OCI-LY7 (cell line): ENCODE results near the gene ELOB. TPM values are rescaled to one million over a fixed set of nuclear protein-coding genes. Genes with fewer than 3 reads are reported as not detected.
"Not testable (repeated sequence)": the region's sequence is repeated elsewhere in the genome, so short reads cannot be mapped to it uniquely, and the experiment has no call there.

Source experiments
- BruUV-seq: library from RNA; stranded (reverse); fragments of 400-500 nt; replicated peaks from 2 replicates; lab custom pipeline; 2021; lab: Mats Ljungman, UMichigan
- CTCF ChIA-PET: fragments of 300-600 bp; sonication (Branson Sonifier 250); formaldehyde crosslinking; loops from one replicate; lab custom pipeline; 2022; ENCODE audit warnings: antibody characterized with exemption; ENCODE audit not compliant: unreplicated experiment; lab: Charles Lee
- POLR2A ChIA-PET: fragments of 300-600 bp; sonication (Branson Sonifier 250); formaldehyde crosslinking; loops from one replicate; lab custom pipeline; 2022; ENCODE audit warnings: antibody characterized with exemption; lab: Charles Lee
- DNase-seq: peaks from one replicate; pipeline ENCODE4 v3.0.0-alpha.2; 2015; ENCODE audit warnings: low spot score
- H2AFZ ChIP-seq: fragments of 200-600 bp; sonication (generic), shearing (Covaris generic); 2 replicates; pipeline ENCODE4 v1.6.1; 2014; ENCODE audit warnings: mild to moderate bottlenecking, antibody characterized with exemption, low read length, moderate library complexity
- H3K27ac ChIP-seq: fragments of 200-600 bp; sonication (generic); 2 replicates; pipeline ENCODE4 v1.5.1; 2014; ENCODE audit warnings: mixed run types, low read depth, mild to moderate bottlenecking, moderate library complexity, low read length, inconsistent platforms; ENCODE audit not compliant: poor library complexity, severe bottlenecking
- H3K36me3 ChIP-seq: fragments of 200-600 bp; sonication (generic); 2 replicates; pipeline ENCODE4 v1.6.1; 2014; ENCODE audit warnings: mild to moderate bottlenecking, antibody characterized with exemption, low read length, moderate library complexity, mixed read lengths; ENCODE audit not compliant: insufficient read depth
- H3K4me1 ChIP-seq: fragments of 200-600 bp; sonication (generic); 2 replicates; pipeline ENCODE4 v1.5.1; 2014; ENCODE audit warnings: mild to moderate bottlenecking, low read length; ENCODE audit not compliant: insufficient read depth, poor library complexity, severe bottlenecking
- H3K4me2 ChIP-seq: fragments of 200-600 bp; sonication (generic); 2 replicates; pipeline ENCODE4 v1.6.1; 2014; ENCODE audit warnings: mild to moderate bottlenecking, low read length
- H3K4me3 ChIP-seq: fragments of 200-600 bp; sonication (generic); 2 replicates; pipeline ENCODE4 v1.5.1; 2014; ENCODE audit warnings: mild to moderate bottlenecking, low read depth, low read length; ENCODE audit not compliant: poor library complexity, severe bottlenecking
- H3K79me2 ChIP-seq: fragments of 200-600 bp; sonication (generic); 2 replicates; pipeline ENCODE4 v1.6.1; 2016; ENCODE audit warnings: low read depth, mild to moderate bottlenecking, low read length, moderate library complexity, mixed read lengths; ENCODE audit not compliant: insufficient read depth
- H3K9me2 ChIP-seq: fragments of 200-600 bp; sonication (generic); 2 replicates; pipeline ENCODE4 v1.6.1; 2016; ENCODE audit warnings: mild to moderate bottlenecking, low read length, mixed read lengths; ENCODE audit not compliant: insufficient read depth
- H3K9me3 ChIP-seq: fragments of 200-600 bp; sonication (generic); 2 replicates; pipeline ENCODE4 v1.6.1; 2014; ENCODE audit warnings: mild to moderate bottlenecking, mixed run types, low read length, mixed read lengths
- H4K20me1 ChIP-seq: fragments of 200-600 bp; sonication (generic); 2 replicates; pipeline ENCODE4 v1.6.1; 2014; ENCODE audit warnings: mild to moderate bottlenecking, antibody characterized with exemption, low read length, moderate library complexity, mixed read lengths; ENCODE audit not compliant: insufficient read depth
- EZH2phosphoT487 ChIP-seq: fragments of 200-600 bp; sonication (generic); IDR thresholded peaks from 2 replicates; pipeline ENCODE4 v1.6.1; 2018; ENCODE audit warnings: low read depth, borderline replicate concordance, mild to moderate bottlenecking, mixed run types, antibody characterized with exemption, low read length, moderate library complexity, mixed read lengths
- intact Hi-C: fragments of 100-400 bp; cut with micrococcal nuclease; formaldehyde crosslinking; loops from one replicate; pipeline ENCODE4 v1.10.0; 2022; ENCODE audit not compliant: unreplicated experiment
- small RNA-seq: library from RNA; depleted of rRNA; stranded (forward); fragments of <200 nt; gene quantifications from one replicate; pipeline ENCODE3, GENCODE V24; 2014
- total RNA-seq, 2 experiments: library from RNA; depleted of rRNA in 1 of 2; stranded (reverse); fragments of >200 nt in 1 of 2; shearing (Covaris generic) in 1 of 2; gene quantifications; 2 replicates each; pipeline ENCODE4 v1.2.3, GENCODE V29; 2014 to 2022
- TF ChIP-seq, protein P1 (sequence below): fragments of 200-600 bp; sonication (generic); conservative IDR thresholded peaks from 2 replicates; pipeline ENCODE4 v1.5.1; 2014; ENCODE audit warnings: mild to moderate bottlenecking, antibody characterized with exemption, low read length, moderate library complexity, mixed read lengths

The ELOB gene
- total RNA-seq, 2 experiments from 2014 or later: 209 to 285 TPM

DNA sequence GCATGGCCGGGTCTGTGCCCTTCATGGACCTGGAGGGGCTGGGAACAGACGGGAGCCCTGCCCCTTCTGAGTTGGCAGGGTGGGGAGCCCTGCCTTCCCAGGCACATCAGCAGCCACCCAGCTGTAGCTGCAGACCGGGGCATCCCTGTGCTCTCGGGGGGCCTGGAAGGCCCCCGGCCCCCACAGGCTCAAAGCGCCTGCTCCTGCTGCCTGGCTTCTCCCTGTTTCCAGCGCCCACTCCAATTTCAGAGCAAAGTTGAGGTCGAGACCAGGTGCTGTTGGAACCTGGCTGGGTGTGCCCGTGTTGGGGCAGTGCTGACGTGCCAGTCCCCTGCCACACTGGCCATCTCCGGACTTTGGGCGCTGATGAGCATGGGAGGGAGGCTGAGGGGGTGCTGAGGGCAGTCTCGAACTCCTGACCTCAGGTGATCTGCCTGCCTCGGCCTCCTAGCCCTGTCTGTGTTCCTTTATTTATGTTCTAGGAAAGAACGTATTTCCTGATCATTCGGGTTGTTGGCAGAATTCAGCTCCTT, 52.2 kb downstream of the ELOB start:
- Histone ChIP-seq H3K4me3 (no peak overlapping the region), H3K4me2 (no peak overlapping the region), H4K20me1 (no peaks in the 10 kb centered on the region), H3K79me2 (no peaks in the 10 kb centered on the region), H3K27ac (no peak overlapping the region), H2AFZ (no peak overlapping the region), H3K9me2 (no peaks in the 10 kb centered on the region), H3K36me3 (no peaks in the 10 kb centered on the region), H3K9me3 (no peaks in the 10 kb centered on the region), H3K4me1 (peaks cover 6% of the 10 kb centered on the region)
- no TSS peak for BruUV-seq
- CTCF ChIA-PET: interaction anchor here (0.6 kb wide), 1 partner anchor 26 kb away, joined by 4 read pairs; no protein-coding TSS in a partner anchor
- intact Hi-C loops: no loop called here
- POLR2A ChIA-PET: interaction anchor here (0.6 kb wide), 1 partner anchor 12 kb away, joined by 3 read pairs; no protein-coding TSS in a partner anchor
- no peak for DNase-seq
- TF ChIP-seq, protein P1, sequence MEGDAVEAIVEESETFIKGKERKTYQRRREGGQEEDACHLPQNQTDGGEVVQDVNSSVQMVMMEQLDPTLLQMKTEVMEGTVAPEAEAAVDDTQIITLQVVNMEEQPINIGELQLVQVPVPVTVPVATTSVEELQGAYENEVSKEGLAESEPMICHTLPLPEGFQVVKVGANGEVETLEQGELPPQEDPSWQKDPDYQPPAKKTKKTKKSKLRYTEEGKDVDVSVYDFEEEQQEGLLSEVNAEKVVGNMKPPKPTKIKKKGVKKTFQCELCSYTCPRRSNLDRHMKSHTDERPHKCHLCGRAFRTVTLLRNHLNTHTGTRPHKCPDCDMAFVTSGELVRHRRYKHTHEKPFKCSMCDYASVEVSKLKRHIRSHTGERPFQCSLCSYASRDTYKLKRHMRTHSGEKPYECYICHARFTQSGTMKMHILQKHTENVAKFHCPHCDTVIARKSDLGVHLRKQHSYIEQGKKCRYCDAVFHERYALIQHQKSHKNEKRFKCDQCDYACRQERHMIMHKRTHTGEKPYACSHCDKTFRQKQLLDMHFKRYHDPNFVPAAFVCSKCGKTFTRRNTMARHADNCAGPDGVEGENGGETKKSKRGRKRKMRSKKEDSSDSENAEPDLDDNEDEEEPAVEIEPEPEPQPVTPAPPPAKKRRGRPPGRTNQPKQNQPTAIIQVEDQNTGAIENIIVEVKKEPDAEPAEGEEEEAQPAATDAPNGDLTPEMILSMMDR: no peak
- TF ChIP-seq EZH2phosphoT487: no peak

DNA sequence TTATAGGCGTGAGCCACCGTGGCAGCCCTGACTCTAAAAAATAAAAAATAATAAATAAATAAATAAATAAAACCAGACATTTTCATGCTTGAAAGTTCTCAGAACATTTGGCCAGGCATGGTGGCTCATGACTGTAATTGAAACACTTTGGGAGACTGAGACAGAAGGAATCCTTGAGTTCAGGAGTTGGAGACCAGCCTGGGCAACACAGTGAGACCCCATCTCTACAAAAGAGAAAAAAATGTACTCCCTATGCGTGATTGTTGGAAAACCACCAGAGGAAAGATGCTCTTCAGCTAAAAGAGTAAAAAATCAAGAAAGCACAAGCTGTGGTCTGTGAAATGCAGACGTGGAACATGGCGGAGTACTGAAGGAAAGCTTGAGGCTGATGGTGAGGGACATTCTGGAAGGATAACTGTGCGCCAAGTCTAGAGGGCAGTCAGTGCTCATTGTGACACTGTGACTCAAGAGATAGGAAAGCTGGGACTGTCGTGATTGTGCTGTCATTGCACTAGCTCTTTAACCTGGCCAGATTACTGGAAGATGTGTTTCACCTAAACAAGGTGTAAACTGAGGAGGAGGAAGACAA, 52.9 kb downstream of the ELOB start:
- Histone ChIP-seq H3K4me3 (no peak overlapping the region), H3K36me3 (no peaks in the 10 kb centered on the region), H3K79me2 (no peaks in the 10 kb centered on the region), H3K9me2 (no peaks in the 10 kb centered on the region), H2AFZ (no peak overlapping the region), H3K4me2 (no peak overlapping the region), H3K4me1 (peaks cover 6% of the 10 kb centered on the region), H3K27ac (no peak overlapping the region), H3K9me3 (no peaks in the 10 kb centered on the region), H4K20me1 (no peaks in the 10 kb centered on the region)
- no TSS peak for BruUV-seq
- no peak for TF ChIP-seq EZH2phosphoT487
- TF ChIP-seq, protein P1: no peak
- ChIA-PET CTCF (interaction anchor here (0.6 kb wide), 1 partner anchor 1382 kb away, joined by 5 read pairs; no protein-coding TSS in a partner anchor), POLR2A (no interaction called here)
- intact Hi-C loops: no loop called here
- no peak for DNase-seq

GRCh38 chr16:2721634-2722173, 55.4 kb downstream of the ELOB start:
- peak overlapping the region; percentile 93 for H2AFZ ChIP-seq
- intact Hi-C loops: loop anchor here (2.0 kb wide), 1 partner anchor 39 kb away; the partner anchor contains the start of gene KCTD5
- BruUV-seq: not testable (repeated sequence)

More at GRCh38 chr16:2721634-2722173, 55.4 kb downstream of the ELOB start:
- H3K4me3 ChIP-seq: peak overlapping the region; percentile 72
- CTCF ChIA-PET, POLR2A ChIA-PET, H3K9me2 ChIP-seq, H3K4me1 ChIP-seq, H4K20me1 ChIP-seq, H3K79me2 ChIP-seq, DNase-seq, H3K9me3 ChIP-seq, H3K36me3 ChIP-seq: not testable (repeated sequence)
- H3K27ac ChIP-seq: peak overlapping the region; percentile 23
- peak overlapping the region; percentile 75 for H3K4me2 ChIP-seq

Small RNAs within 50 kb of the gene (small RNA-seq; reads per million reads assigned to genes)
- not detected for gene SNORA3C

Other genes with a start within 250 kb of the ELOB start
- 0.25 TPM in 1 of 2 replicates, not detected in the other for gene CEMP1, start 245.9 kb downstream of the ELOB start, total RNA-seq (2014; rRNA removed; shearing (Covaris generic))
- 0.35 and 0.55 TPM in 2 replicates for gene CEMP1, start 245.9 kb downstream of the ELOB start, total RNA-seq (2022)
- 11.7 and 14.4 TPM in 2 replicates for gene PDPK1, start 239.3 kb downstream of the ELOB start, total RNA-seq (2014; rRNA removed; shearing (Covaris generic))
- 38.3 and 40.6 TPM in 2 replicates for gene PDPK1, start 239.3 kb downstream of the ELOB start, total RNA-seq (2022)
- gene KCTD5, start 94.8 kb downstream of the ELOB start, total RNA-seq (2014; rRNA removed; shearing (Covaris generic)): 18.9 and 34.6 TPM in 2 replicates
- gene KCTD5, start 94.8 kb downstream of the ELOB start, total RNA-seq (2022): 25.2 and 25.8 TPM in 2 replicates
- 1.3 and 2.7 TPM in 2 replicates for gene PRSS27, start 57.1 kb downstream of the ELOB start, total RNA-seq (2014; rRNA removed; shearing (Covaris generic))
- 5.7 and 7.7 TPM in 2 replicates for gene PRSS27, start 57.1 kb downstream of the ELOB start, total RNA-seq (2022)
- 206 and 208 TPM in 2 replicates for gene SRRM2, start 24.6 kb downstream of the ELOB start, total RNA-seq (2014; rRNA removed; shearing (Covaris generic))
- 819 and 825 TPM in 2 replicates for gene SRRM2, start 24.6 kb downstream of the ELOB start, total RNA-seq (2022)
- not detected in 2 replicates for gene PRSS33, start 10.3 kb upstream of the ELOB start, total RNA-seq (2014; rRNA removed; shearing (Covaris generic))
- not detected in 2 replicates for gene PRSS33, start 10.3 kb upstream of the ELOB start, total RNA-seq (2022)
- not detected in 2 replicates for gene PRSS41, start 21.2 kb upstream of the ELOB start, total RNA-seq (2014; rRNA removed; shearing (Covaris generic))
- gene PRSS41, start 21.2 kb upstream of the ELOB start, total RNA-seq (2022): not detected in 2 replicates
- 44.5 and 68.7 TPM in 2 replicates for gene PRSS21, start 40.0 kb upstream of the ELOB start, total RNA-seq (2014; rRNA removed; shearing (Covaris generic))
- 69.6 and 75.1 TPM in 2 replicates for gene PRSS21, start 40.0 kb upstream of the ELOB start, total RNA-seq (2022)
- gene ZG16B, start 53.0 kb upstream of the ELOB start, total RNA-seq (2014; rRNA removed; shearing (Covaris generic)): 1.2 and 4.0 TPM in 2 replicates
- gene ZG16B, start 53.0 kb upstream of the ELOB start, total RNA-seq (2022): 2.5 and 2.6 TPM in 2 replicates
- not detected in 2 replicates for gene PRSS22, start 80.9 kb upstream of the ELOB start, total RNA-seq (2014; rRNA removed; shearing (Covaris generic))
- not detected in 2 replicates for gene PRSS22, start 80.9 kb upstream of the ELOB start, total RNA-seq (2022)
- gene FLYWCH2, start 105.9 kb upstream of the ELOB start, total RNA-seq (2014; rRNA removed; shearing (Covaris generic)): 38.7 and 44.9 TPM in 2 replicates
- gene FLYWCH2, start 105.9 kb upstream of the ELOB start, total RNA-seq (2022): 22.3 and 23.9 TPM in 2 replicates
- gene FLYWCH1, start 134.7 kb upstream of the ELOB start, total RNA-seq (2014; rRNA removed; shearing (Covaris generic)): 25.3 and 26.1 TPM in 2 replicates
- gene FLYWCH1, start 134.7 kb upstream of the ELOB start, total RNA-seq (2022): 61.9 and 63.9 TPM in 2 replicates
- 0.09 and 0.28 TPM in 2 replicates for gene KREMEN2, start 187.0 kb upstream of the ELOB start, total RNA-seq (2014; rRNA removed; shearing (Covaris generic))
- gene KREMEN2, start 187.0 kb upstream of the ELOB start, total RNA-seq (2022): 0.31 TPM in 1 of 2 replicates, not detected in the other
- gene PAQR4, start 192.1 kb upstream of the ELOB start, total RNA-seq (2014; rRNA removed; shearing (Covaris generic)): 38.1 and 49.1 TPM in 2 replicates
- 59.7 and 67.4 TPM in 2 replicates for gene PAQR4, start 192.1 kb upstream of the ELOB start, total RNA-seq (2022)
- 80.2 and 104 TPM in 2 replicates for gene PKMYT1, start 203.2 kb upstream of the ELOB start, total RNA-seq (2014; rRNA removed; shearing (Covaris generic))
- 195 and 197 TPM in 2 replicates for gene PKMYT1, start 203.2 kb upstream of the ELOB start, total RNA-seq (2022)
- gene CLDN9, start 235.6 kb upstream of the ELOB start, total RNA-seq (2014; rRNA removed; shearing (Covaris generic)): 0.44 TPM in 1 of 2 replicates, not detected in the other
- gene CLDN9, start 235.6 kb upstream of the ELOB start, total RNA-seq (2022): 0.42 and 0.59 TPM in 2 replicates
- gene CLDN6, start 240.9 kb upstream of the ELOB start, total RNA-seq (2014; rRNA removed; shearing (Covaris generic)): not detected in 2 replicates
- not detected in 2 replicates for gene CLDN6, start 240.9 kb upstream of the ELOB start, total RNA-seq (2022)
- gene TNFRSF12A, start 243.1 kb upstream of the ELOB start, total RNA-seq (2014; rRNA removed; shearing (Covaris generic)): 4.1 and 4.9 TPM in 2 replicates
- 1.3 and 1.9 TPM in 2 replicates for gene TNFRSF12A, start 243.1 kb upstream of the ELOB start, total RNA-seq (2022)
- gene HCFC1R1, start 246.7 kb upstream of the ELOB start, total RNA-seq (2014; rRNA removed; shearing (Covaris generic)): 17.1 and 29.1 TPM in 2 replicates
- 32.2 and 39.4 TPM in 2 replicates for gene HCFC1R1, start 246.7 kb upstream of the ELOB start, total RNA-seq (2022)
- gene THOC6, start 246.8 kb upstream of the ELOB start, total RNA-seq (2014; rRNA removed; shearing (Covaris generic)): 33.7 and 36.0 TPM in 2 replicates
- gene THOC6, start 246.8 kb upstream of the ELOB start, total RNA-seq (2022): 26.3 and 33.6 TPM in 2 replicates